ENCODE measurements around the gene GABRB1.

Gene GABRB1

DNA sequence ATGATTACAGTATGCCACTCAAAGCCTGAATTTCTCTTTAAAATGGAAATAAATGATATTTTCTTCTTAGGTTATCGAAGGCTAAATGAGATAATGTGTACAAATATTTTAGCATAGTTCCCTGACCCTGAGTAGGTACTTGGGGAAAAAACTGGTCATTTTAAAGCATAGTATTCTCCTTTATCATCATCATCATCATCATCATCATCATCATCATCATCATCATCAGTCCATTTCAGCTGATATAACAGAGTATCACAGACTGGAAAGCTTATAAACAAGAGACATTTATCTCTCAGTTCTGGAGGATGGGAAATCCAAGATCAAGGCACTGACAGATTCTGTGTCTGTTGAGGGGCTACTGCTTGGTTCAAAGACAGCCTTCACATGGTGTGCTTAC lies 13.9 kb downstream of the GABRB1 start:
- no peak overlapping the region for H3K4me3 ChIP-seq (ENCODE audit: low read depth, low read length)

DNA sequence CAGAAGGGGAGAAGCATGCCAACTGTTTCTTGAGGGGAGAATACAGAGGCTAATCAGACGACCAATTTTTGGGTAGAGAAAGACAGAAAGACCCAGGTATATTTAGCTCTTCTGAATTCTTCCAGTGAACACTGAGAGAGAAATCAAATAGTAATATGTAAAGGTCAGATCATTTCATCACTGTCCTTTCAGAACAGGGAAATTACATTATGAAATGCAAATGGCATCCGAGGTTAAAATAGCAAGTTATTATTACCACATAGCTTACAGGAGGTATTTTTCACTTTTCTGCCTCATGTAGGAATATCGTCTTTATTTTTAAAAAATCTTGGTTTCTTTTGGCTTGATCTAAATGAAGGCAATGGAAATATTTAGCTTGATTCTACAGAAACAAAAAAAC lies 18.0 kb downstream of the GABRB1 start:
- H3K4me3 ChIP-seq (ENCODE audit: low read depth, low read length) = no peak overlapping the region

DNA sequence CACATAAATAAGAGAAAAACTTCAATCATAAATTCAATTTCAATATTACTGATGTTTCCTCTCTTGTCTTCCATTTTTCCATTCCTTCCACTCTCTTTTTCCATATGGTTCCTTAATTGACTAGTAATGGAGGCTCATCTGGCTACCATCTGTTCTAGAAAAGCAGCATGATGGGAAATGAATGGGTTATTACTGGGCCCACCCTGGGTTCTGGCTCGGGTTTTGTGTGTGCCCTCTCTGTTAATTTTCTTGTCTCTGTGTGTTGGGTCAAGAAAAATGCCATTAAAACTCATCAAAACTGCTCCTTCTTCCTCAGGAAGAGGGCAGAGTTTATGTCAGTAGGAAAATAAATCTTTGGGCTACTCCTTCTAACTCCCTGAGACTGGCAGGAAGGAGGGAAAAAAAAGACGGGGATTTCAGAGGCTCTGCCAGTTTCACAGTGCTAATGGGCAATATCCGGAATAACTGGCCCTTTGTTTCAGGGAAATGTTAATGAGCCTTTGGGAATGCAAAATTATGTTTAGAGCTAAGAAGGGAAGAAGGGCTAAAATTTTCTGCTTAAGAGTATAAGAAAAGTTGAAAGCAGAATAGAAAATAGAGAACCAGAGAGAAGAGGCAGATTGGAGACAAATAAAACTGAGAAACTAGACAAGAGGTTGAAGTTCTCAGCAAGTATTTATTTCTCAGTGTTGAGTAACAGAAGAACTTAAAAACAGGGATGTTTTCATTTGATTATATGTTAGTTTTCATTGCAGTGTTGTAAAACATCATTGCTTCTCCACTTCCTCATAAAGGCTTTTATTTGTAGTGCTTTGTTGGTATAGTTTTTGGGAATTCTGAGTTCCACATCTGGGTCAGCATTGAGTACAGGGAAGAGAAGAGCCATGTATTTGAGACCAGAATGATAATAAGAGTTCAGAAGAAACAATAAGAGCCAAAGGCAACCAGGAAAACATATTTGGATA lies 19.7 kb downstream of the GABRB1 start:
- no peak overlapping the region for H3K4me3 ChIP-seq (ENCODE audit: low read depth, low read length)

DNA sequence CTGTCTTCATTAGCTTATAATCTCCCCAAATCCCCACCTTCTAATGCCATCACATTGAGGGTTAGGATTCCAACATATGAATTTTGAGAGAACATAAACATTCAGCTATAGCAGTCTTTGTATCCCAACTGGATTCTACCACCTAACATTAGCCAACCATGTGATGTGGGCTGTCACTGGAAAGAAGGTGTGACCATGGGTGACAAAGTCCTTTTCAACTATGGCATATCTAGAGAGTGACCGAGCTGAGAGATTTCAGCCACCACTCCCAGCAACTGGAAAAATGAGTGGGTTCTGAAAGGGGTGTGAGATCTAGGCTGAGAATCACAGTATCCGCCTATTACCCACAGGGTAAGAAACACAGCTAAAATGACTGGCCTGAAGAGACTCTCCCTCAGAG lies 22.1 kb downstream of the GABRB1 start:
- H3K4me3 ChIP-seq (ENCODE audit: low read depth, low read length) = no peak overlapping the region

DNA sequence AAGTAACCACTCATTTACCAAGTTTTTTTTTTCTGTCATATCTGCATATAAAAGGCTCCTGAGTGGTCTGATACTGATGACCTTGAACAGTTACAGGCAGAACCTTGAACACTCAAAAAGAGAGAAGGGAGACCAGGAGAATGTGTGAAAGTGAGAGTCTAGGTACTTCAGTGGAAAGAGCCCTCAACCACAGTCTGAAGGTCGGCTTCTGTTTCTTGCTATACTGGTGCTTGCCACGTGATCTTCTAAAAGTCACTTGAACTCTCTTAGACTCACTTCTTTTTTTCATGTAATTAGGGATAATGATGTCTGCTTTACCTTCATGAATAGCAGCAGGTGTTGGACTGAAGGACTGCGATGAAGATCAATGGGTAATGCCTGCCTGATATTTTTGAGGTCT lies 22.8 kb downstream of the GABRB1 start:
- H3K4me3 ChIP-seq (ENCODE audit: low read depth, low read length) = no peak overlapping the region

DNA sequence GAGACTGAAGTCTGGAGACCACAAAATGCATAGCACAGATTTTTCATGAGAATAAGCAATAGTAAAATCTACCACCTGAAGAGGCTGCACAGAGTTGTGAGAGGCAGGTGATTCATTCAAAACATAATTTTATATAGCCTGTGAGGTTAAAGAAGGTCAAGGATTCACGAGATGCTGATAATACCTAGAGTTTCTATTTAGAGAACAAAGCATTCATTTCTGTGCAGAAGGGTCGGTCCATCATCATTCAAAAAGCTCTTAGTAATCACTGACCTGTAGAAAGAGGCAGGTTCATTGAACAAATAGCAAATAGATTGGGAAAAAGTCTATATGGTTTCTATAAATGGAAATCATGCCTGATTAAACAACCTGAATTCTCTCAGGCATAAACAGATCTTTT lies 26.6 kb downstream of the GABRB1 start:
- H3K4me3 ChIP-seq (ENCODE audit: low read depth, low read length) = no peak overlapping the region

DNA sequence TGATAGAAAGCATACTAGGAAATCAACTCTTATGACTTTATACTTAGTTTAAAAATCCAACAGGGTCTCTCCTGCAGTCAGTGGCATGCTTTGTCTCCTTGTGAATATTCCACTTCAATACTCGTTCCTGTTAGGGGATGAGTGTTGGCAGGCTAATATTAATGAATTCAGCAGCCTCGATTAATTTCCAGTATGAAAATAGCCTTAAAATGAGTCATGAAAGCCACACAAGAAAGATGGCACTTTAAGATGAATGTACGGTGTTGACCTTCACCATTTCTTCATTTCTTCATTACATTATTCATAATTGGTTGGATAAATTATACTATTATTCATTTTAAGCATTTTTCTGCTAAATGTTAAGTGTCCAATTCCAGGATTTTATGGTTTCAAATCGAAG lies 29.2 kb downstream of the GABRB1 start:
- no peak overlapping the region for H3K4me3 ChIP-seq (ENCODE audit: low read depth, low read length)

DNA sequence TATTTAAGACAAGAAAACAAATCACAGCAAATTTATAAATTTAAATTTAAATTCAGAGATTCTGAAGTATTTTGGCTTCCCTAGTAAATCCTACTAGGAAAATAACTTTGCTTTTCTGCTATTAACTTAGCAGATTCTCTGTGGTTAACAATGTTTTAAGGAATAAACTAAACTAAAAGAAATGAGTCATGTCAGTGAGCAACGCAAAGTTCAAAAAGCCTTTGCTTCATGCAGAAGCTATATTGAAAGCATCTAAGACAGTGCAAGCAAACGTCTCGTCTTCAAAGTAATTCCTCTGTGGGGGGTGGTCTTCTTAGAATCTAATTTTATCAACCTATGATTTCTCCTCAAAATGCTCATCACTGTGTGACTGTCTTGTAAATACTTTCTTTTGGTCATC lies 30.1 kb downstream of the GABRB1 start:
- no peak overlapping the region for H3K4me3 ChIP-seq (ENCODE audit: low read depth, low read length)

DNA sequence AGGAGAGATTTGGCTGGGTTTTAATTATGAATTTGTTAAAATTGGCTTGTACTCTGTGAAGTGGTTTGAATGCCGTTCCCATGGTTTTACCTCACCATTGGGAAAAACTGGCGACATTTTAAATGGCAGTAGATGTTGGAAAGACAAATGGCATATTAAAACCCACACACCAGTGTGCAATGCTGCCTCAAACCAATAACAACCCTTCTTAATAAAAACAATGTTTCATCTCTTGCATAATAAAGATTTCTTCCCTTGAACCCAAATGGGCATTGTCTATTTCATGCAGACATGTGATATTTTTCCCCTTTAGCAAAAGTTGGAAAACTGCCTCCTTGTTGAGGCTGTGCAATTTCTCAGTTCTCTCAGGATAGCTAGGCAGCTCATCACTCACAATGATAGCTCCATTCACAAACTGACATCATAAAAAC lies 33.7 kb downstream of the GABRB1 start:
- no peak overlapping the region for H3K4me3 ChIP-seq (ENCODE audit: low read depth, low read length)

DNA sequence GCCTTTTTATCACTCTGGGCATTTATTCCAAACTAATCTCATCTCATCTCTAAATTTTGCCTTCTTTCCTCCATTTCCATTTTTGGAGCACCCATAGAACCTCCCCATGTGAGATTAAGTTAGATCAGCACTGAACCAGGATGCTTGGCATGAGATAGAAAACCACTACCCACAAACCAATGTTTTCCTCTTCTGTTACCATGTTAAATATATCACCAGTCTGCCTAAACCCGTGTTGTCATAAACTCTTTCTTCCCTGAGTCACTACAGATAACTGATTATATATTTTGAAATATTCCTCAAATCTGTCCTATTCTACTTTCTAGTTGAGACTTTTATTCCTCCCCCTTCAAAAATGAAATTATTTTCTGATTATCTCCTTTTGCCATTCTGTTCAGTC lies 37.6 kb downstream of the GABRB1 start:
- no peak overlapping the region for H3K4me3 ChIP-seq (ENCODE audit: low read depth, low read length)

DNA sequence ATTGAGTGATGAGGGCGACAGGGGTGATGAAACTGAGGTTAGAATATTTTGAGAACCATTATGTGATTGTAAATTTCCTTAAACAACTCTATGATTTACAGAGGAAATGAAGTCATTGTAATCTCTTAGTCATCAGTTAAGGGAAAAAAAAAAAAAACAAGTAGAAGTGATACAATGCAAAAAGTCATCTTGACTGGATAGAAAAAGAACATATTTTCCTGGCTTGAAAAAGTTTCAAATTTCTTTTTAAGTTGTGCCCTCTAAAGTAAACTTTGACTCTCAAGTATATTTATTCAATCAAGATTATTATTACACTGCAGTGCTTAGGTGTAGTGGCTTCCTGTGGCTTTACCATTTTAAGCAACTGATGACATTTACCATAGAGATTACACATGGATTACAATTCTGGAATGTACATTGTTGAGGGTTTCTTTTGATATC lies 40.6 kb downstream of the GABRB1 start:
- H3K4me3 ChIP-seq (ENCODE audit: low read depth, low read length) = no peak overlapping the region

DNA sequence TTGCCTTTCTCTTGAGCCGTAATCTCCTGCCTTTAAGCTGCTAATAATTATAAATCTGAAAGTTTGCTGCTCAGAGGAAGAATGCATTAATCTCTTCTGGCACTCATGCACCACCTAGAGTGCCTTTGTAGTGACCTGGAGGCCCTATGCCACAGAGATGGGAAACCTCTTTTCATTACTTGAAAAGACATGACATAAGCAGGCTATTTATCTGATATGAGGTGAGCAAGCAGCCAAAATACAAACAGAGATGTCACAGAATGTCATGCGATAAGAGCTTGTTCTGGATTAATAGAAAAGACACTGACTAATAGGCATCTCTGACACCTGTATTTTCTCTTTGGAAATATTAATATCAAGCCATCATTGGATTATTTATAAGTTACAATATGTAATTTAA lies 42.3 kb downstream of the GABRB1 start:
- H3K4me3 ChIP-seq (ENCODE audit: low read depth, low read length) = no peak overlapping the region

DNA sequence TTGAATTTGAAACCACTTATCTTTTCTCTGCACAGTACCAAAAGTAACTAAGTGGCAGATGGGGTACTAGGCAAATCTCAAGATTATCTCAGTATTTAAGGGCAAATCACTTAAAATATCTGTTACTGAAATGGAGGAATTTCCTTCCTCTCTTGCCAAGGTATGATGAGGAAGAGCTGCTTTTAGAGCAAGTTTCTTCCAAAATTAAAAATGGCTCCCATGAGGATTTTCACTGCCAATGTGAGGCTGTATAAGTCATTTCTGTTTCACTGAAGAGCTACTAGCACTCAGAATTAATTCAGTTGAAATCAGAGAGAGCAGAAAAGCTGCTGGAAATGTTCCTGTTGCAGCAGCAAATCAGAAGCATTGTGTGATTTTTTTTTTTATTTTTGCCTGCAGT lies 43.4 kb downstream of the GABRB1 start:
- no peak overlapping the region for H3K4me3 ChIP-seq (ENCODE audit: low read depth, low read length)

DNA sequence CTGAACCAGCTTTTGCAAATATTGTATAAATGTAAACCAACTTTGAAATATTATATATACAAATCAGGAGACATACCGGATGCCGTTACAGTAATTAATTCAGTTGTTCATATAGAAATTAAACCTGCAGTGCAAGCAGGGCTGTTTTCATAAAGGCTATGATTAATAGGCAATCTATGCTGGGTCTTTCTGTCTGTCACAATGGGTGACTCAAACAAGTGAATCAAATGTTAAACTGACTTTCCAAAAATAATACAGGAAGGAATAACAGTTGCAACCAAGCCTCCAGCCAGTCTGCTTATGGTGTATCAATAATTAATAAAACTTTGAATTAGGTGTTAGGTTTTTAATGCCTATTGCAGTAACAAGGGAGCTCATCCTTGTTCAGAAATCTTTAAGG lies 43.9 kb downstream of the GABRB1 start:
- H3K4me3 ChIP-seq (ENCODE audit: low read depth, low read length) = no peak overlapping the region

DNA sequence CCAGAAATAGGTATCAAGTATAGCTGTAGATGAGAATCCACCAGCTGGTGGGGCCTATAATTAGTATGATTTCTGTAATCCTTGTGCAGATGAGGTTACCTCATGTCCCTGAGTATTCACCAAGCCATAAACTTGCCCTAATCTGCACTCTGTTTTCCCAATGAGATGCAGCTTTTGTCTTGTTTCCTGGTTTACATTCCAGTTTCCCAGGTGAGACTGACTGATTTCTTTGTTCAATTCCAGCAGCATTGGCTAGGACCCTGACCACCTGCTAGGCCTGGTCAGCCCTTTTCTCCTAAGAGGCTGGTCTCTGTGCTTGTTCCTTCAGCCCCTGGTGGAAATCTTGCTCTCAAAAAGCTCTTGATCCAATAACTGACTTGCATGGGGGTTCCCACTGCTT lies 44.6 kb downstream of the GABRB1 start:
- H3K4me3 ChIP-seq (ENCODE audit: low read depth, low read length) = no peak overlapping the region

DNA sequence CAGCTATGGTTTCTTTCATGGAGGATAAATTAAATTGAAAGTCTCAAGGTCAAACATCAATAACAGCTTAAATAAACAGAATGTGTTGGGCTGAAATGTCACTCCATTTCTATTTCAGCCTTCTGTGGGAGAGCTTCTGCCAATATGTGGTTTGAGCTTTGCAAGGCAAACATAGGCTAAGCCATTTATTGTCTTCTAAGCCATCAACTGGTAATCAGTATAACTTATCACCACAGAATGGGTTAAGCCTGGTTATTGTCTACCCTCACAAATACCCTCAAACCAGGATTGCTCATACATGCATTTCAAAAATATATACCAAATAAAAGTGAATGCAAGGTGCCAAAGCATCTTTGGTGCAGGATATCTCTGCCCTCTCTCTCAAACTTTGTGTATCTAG lies 52.7 kb downstream of the GABRB1 start:
- H3K4me3 ChIP-seq (ENCODE audit: low read depth, low read length) = no peak overlapping the region

DNA sequence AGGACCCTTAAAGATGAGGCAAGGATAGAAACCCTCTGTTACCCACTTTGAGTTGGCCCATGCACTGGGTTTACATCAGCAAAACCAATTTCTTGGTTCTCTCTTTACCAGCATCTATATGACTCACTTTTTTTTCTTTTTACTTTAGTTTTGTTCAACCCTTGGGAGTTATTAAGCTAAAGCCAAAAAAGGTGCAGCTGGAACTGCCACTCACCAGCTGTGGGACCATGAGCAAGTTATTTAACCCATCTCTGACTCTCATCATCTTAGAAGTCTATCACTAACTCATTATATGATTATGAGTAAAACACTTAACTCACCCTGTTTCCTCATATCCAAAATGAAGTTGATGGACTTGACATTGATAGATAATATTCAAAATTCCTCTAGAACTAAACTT lies 53.4 kb downstream of the GABRB1 start:
- H3K4me3 ChIP-seq (ENCODE audit: low read depth, low read length) = no peak overlapping the region

DNA sequence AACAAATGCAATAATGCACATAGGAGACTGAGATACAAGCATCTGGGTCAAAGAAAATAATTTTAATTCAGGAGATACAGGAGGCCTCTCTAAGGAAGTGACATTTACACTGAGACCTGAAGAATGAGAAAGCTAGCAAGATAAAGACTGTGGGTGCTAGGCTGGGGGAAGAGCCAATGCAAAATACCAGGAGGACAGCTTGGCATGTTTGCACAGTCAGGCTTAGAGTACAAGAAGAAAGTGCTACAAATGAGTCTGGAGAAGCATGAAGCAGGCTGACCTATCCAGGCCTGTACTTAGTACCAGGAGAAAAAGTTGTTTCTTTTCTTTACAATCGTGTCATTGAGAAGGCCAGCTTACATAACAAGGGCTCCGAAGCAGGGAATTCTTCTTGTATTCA lies 56.9 kb downstream of the GABRB1 start:
- no peak overlapping the region for H3K4me3 ChIP-seq (ENCODE audit: low read depth, low read length)

DNA sequence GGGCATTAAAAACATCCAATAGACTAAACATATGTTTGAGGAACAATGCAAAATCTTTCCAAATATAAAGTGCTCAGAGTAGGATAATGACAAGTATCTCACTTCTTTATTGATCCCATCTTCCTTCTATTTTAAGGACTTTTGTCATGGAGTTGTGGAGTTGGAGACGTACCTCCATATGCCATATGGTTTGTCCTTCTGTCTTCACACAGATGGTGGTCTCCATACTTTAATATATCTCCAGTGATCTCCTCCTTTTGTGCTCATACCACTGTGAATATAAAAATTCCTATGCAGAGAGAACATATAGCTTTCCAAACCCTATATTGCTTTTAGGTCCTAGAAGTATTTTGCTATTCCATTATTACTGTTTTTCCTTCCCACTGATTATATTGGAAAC lies 64.5 kb downstream of the GABRB1 start:
- no peak overlapping the region for H3K4me3 ChIP-seq (ENCODE audit: low read depth, low read length)

DNA sequence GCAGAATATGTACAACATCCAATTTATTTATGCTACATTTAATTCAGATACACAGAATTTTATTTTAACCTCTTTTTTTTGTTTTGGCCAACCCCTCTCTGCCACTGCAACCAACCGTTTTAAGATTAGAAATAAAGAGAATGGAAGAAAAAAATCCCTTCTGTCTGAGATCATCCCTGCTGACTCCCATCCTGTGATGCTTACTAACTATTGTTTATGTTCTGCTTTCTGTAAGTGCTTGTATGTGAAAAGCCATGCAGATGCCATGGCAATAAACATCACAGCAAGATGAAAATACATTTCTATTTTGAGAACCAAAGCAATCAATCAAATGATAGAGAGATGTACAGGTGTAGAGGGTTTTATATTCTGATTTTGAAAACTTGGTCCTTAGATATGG lies 70.1 kb downstream of the GABRB1 start:
- no peak overlapping the region for H3K4me3 ChIP-seq (ENCODE audit: low read depth, low read length)

DNA sequence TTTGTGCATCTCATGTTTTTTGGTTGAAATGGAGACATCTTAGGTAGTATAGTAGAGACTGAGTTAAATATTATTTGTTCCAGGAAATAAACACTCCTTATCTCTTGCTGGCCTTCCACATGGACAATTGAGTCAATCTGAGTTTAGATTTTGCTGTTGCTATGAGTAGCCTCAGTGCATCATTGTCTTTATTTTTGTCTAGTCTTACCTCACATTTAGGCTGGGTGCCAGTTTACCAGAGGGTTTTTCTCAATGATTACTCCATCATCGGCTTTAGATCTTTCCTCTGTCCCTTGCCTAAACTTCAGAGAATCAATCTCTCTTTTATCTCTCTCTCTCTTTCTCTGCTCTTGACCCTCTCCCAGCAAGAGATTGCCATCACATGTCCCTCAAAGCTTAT lies 73.6 kb downstream of the GABRB1 start:
- no peak overlapping the region for H3K4me3 ChIP-seq (ENCODE audit: low read depth, low read length)

DNA sequence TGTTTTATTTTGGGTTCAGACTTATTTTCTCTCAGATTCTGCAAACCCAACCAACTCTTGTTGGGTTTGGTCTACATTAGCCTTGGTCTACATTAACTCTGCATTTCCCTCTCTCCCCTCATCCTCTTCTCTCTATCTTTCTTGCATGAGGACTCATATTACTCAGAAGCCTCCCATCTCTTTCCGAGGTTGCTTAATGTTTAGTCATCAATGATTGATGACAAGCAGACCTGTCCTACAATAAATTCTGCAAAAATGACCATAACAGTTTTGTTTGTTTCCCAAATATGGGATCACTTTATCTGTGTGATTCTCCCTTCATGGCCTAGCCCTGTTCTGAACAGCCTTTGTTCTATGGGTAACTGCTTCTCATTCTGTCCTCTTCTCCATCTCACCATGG lies 75.2 kb downstream of the GABRB1 start:
- no peak overlapping the region for H3K4me3 ChIP-seq (ENCODE audit: low read depth, low read length)

DNA sequence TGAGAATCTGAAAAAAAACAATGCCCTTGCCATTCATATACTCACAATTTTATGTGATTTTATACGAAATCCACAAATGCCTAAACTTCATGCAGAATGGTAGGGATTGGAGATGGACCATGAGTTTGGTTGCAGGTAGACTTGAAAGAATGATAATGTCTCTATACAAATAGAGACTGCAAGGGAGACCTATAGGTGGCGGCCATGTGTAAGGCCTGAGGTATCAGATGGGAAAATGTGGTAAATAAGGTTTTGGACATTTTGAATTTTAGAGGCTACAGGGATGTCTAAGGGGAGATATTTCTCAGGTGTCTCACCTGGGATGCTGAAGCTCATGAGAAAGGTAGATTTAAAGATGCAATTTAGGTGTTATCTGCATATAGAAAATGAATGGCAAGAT lies 78.0 kb downstream of the GABRB1 start:
- no peak overlapping the region for H3K4me3 ChIP-seq (ENCODE audit: low read depth, low read length)
